Left ventricle myocardium inferior (tissue), 1 donor: ENCODE measurements around the gene CPNE4. TPM values are rescaled to one million over a fixed set of nuclear protein-coding genes. Genes with fewer than 3 reads are reported as not detected.

ENCODE experiments used
- DNase-seq: peaks from one replicate; pipeline ENCODE4 v3.0.0-alpha.2; 2020
- H3K27ac ChIP-seq: fragments of 200-600 bp; replicated peaks from 2 replicates; pipeline ENCODE4 v1.8.0; 2021
- H3K27me3 ChIP-seq: fragments of 200-600 bp; 2 replicates; pipeline ENCODE4 v1.8.0; 2021; ENCODE audit warnings: low read depth
- H3K36me3 ChIP-seq: fragments of 200-600 bp; 2 replicates; pipeline ENCODE4 v1.8.0; 2021
- H3K4me1 ChIP-seq: fragments of 200-600 bp; 2 replicates; pipeline ENCODE4 v1.8.0; 2021
- H3K4me3 ChIP-seq: fragments of 200-600 bp; 2 replicates; pipeline ENCODE4 v1.8.0; 2021; ENCODE audit warnings: mild to moderate bottlenecking, moderate library complexity
- H3K9me3 ChIP-seq: fragments of 200-600 bp; replicated peaks from 2 replicates; pipeline ENCODE4 v1.8.0; 2021
- intact Hi-C: fragments of 100-400 bp; cut with micrococcal nuclease; formaldehyde crosslinking; loops from one replicate; pipeline ENCODE4 v1.11.0; 2022
- total RNA-seq: library from RNA; stranded (reverse); fragmentation: NEBNext Ultra II Directional; extraction: Animal tissue kit (Norgen Biotek cat#: 25700); gene quantifications from one replicate; pipeline ENCODE4 v1.2.1, GENCODE V29; 2021
- TF ChIP-seq, protein P1 (sequence below): fragments of 200-600 bp; IDR thresholded peaks from 2 replicates; pipeline ENCODE4 v1.8.0; 2021; ENCODE audit warnings: antibody characterized with exemption, mild to moderate bottlenecking, borderline replicate concordance
- donor health status: DM: no; HTN: yes; CAD: no; lungs with severe emphysema.

The CPNE4 gene
- total RNA-seq, 1 donor from 2014 or later = 17.9 TPM

DNA sequence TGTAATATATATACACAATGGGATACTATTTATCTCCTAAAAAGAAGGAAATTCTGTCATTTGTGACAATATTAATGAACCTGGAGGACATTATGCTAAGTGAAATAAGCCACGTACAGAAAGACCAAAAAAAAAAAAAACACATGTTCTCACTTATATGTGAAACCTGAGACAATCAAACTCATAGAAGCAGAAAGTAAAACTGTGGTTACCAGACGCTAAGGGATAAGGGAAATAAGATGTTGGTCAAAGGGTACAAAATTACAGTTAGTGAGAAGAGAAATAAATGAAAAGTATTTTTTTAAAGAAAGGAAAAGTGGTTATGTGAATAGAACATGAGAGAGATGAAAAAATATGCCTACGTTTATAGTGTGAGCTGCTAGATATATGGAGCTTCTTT, 101.1 kb downstream of the CPNE4 start:
- TF ChIP-seq, protein P1, sequence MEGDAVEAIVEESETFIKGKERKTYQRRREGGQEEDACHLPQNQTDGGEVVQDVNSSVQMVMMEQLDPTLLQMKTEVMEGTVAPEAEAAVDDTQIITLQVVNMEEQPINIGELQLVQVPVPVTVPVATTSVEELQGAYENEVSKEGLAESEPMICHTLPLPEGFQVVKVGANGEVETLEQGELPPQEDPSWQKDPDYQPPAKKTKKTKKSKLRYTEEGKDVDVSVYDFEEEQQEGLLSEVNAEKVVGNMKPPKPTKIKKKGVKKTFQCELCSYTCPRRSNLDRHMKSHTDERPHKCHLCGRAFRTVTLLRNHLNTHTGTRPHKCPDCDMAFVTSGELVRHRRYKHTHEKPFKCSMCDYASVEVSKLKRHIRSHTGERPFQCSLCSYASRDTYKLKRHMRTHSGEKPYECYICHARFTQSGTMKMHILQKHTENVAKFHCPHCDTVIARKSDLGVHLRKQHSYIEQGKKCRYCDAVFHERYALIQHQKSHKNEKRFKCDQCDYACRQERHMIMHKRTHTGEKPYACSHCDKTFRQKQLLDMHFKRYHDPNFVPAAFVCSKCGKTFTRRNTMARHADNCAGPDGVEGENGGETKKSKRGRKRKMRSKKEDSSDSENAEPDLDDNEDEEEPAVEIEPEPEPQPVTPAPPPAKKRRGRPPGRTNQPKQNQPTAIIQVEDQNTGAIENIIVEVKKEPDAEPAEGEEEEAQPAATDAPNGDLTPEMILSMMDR = no peak
- no peaks in the 10 kb centered on the region for H3K4me1 ChIP-seq
- peaks cover 10% of the 10 kb centered on the region for H3K9me3 ChIP-seq
- H3K36me3 ChIP-seq = no peaks in the 10 kb centered on the region
- no peaks in the 10 kb centered on the region for H3K27me3 ChIP-seq
- no peak overlapping the region for H3K4me3 ChIP-seq
- H3K27ac ChIP-seq = no peak overlapping the region
- intact Hi-C loops = no loop called here
- DNase-seq = no peak

DNA sequence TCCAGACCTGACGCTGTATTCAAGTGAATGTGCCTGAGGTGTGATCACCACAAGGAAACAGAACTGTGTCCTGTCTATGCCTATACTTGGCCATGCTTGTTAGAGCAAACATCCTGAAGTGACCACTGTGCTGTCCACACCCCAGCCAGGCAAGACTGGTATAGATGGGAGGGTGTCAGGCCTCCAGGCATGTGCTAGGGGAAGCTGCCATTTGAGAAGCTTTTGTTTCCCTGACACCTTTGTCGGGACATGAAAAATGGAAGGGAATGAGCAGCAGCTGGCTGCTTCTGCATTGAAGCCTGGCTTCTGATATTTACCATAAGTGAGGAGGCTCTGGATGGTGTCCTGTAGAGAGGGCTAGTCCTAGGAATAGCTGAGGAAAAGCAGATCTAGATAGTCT, 106.2 kb downstream of the CPNE4 start:
- DNase-seq = no peak
- TF ChIP-seq, protein P1 = no peak
- Histone ChIP-seq H3K9me3 (no peaks in the 10 kb centered on the region), H3K4me3 (no peak overlapping the region), H3K36me3 (no peaks in the 10 kb centered on the region), H3K4me1 (no peaks in the 10 kb centered on the region), H3K27ac (no peak overlapping the region), H3K27me3 (no peaks in the 10 kb centered on the region)
- intact Hi-C loops = no loop called here

DNA sequence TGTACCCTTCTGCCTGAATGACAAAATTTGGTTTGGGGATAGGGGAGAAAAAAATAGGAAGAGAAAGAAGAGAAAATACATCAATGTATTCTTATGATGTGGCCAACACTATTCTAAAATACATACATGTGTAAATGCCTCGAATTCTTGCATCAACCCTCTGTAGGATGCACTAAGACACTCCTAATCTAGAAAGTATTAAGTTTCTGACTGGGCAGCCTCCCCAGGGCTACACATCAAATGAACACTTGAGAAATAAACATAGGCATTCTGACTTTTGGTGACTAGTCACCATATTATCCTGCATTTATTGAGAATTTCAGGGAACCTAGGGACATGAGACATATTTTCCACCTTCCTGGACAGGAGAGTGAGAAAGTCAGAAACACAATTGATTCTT, 109.2 kb downstream of the CPNE4 start:
- H3K27me3 ChIP-seq = no peaks in the 10 kb centered on the region
- intact Hi-C loops = no loop called here
- TF ChIP-seq, protein P1 = no peak
- H3K4me3 ChIP-seq = no peak overlapping the region
- H3K36me3 ChIP-seq = no peaks in the 10 kb centered on the region
- H3K27ac ChIP-seq = no peak overlapping the region
- DNase-seq = no peak
- H3K4me1 ChIP-seq = no peaks in the 10 kb centered on the region
- H3K9me3 ChIP-seq = no peaks in the 10 kb centered on the region

DNA sequence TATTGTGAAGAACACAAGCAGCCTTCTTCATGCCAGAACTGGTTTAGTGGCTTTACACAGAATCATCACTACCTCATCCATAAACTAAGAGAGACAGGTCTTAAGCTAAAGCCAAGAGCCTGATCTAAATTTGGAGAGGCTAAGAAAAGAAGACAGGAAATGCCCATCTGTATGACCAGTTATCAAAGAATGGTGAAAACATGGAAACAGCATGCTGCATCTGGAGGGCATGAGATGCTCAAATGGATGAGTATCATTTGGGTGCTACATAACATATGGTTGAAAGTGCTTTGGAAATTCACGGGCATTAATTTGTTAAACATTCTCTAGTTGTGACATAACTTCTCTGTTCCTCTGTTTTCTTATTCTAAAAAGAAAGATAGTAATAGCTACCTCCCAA, 112.5 kb downstream of the CPNE4 start:
- TF ChIP-seq, protein P1 = no peak
- Histone ChIP-seq H3K4me1 (no peaks in the 10 kb centered on the region), H3K9me3 (no peaks in the 10 kb centered on the region), H3K36me3 (no peaks in the 10 kb centered on the region), H3K4me3 (no peak overlapping the region), H3K27ac (no peak overlapping the region), H3K27me3 (no peaks in the 10 kb centered on the region)
- no peak for DNase-seq
- intact Hi-C loops = no loop called here

DNA sequence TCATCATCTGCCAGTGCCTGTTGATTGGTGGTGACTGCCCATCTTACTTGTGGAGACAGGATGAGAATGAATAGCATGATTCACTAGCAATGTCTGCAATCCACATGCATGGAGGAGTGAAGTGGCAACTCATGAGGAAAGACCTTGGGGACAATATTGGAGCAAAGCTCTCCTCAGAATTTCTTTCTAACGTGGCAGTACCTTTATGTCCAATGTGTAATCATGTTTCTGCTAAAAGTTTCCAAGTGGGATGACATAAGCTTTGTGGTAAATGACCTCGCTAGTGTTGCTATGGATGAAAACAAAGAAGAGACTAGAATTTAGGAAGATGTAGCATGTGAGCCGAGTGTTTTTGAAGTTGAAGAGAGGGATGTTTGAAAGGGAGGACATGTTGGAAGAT, 117.8 kb downstream of the CPNE4 start:
- DNase-seq = no peak
- intact Hi-C loops = no loop called here
- TF ChIP-seq, protein P1 = no peak
- Histone ChIP-seq H3K4me1 (no peaks in the 10 kb centered on the region), H3K36me3 (no peaks in the 10 kb centered on the region), H3K27ac (no peak overlapping the region), H3K9me3 (no peaks in the 10 kb centered on the region), H3K27me3 (peaks cover 20% of the 10 kb centered on the region), H3K4me3 (no peak overlapping the region)
